Type B pancreatic cell (in vitro differentiated cells): ENCODE data around the gene TUBGCP3. TPM values are rescaled to one million over a fixed set of nuclear protein-coding genes. Genes with fewer than 3 reads are reported as not detected.

ENCODE experiments used
- DNase-seq: peaks from one replicate; pipeline ENCODE4 v3.0.0; 2021; ENCODE audit warnings: mixed read lengths; ENCODE audit not compliant: unreplicated experiment; ENCODE audit errors: extremely low spot score
- H3K27ac Mint-ChIP-seq: 2 replicates; pipeline ENCODE4 v1.8.0; 2021; ENCODE audit warnings: mild to moderate bottlenecking, mixed read lengths
- H3K27me3 Mint-ChIP-seq: 2 replicates; pipeline ENCODE4 v1.8.0; 2021; ENCODE audit warnings: mixed read lengths
- H3K36me3 Mint-ChIP-seq: 2 replicates; pipeline ENCODE4 v1.8.0; 2021; ENCODE audit warnings: mixed read lengths
- H3K4me1 Mint-ChIP-seq: one replicate; pipeline ENCODE4 v1.8.0; 2021; ENCODE audit warnings: mixed read lengths; ENCODE audit not compliant: unreplicated experiment
- H3K4me3 Mint-ChIP-seq: 2 replicates; pipeline ENCODE4 v1.8.0; 2021; ENCODE audit warnings: mild to moderate bottlenecking, mixed read lengths
- H3K9me3 Mint-ChIP-seq: 2 replicates; pipeline ENCODE4 v1.8.0; 2021; ENCODE audit warnings: mixed read lengths
- CTCF ChIP-seq: fragments of 200-600 bp; sonication (generic); conservative IDR thresholded peaks from 2 replicates; pipeline ENCODE4 v1.5.0; 2021; ENCODE audit warnings: antibody characterized with exemption, mild to moderate bottlenecking
- total RNA-seq: library from RNA; stranded (reverse); gene quantifications from 2 replicates; pipeline ENCODE4 v1.2.1, GENCODE V29; 2021; ENCODE audit warnings: low replicate concordance

Gene TUBGCP3
- total RNA-seq, 1 donor from 2014 or later: 34.0 TPM

- H3K9me3 Mint-ChIP-seq: peaks cover 9% of the 10 kb centered on the region
- H3K4me1 Mint-ChIP-seq: peaks cover 18% of the 10 kb centered on the region
- peaks cover 19% of the 10 kb centered on the region for H3K36me3 Mint-ChIP-seq
- H3K4me3 Mint-ChIP-seq: no peak overlapping the region
- H3K27me3 Mint-ChIP-seq: no peaks in the 10 kb centered on the region
- no peak for TF ChIP-seq CTCF
- no peak overlapping the region for H3K27ac Mint-ChIP-seq
- DNase-seq: no peak
Observed at GRCh38 chr13:112574834-112575613, 12.9 kb downstream of the TUBGCP3 start.

DNA sequence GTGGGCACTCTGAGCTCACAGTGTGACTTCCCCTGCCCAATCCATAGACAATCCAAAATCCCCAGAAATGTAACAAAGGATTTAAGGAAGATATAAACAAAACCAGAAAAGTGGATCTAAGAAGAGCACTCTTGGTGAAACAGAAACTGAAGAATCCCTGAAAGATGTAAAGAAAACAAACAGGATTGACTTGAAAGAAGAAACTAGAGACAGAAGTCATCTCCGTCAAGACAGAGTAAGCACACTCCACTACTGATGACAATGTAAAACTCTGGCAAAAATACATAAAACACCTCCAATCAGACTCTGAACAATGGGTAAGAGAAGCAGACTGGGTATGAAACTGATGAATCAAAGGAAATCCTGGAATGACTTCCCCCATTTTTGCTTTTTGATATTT is 13.5 kb downstream of the TUBGCP3 start:
- Mint-ChIP-seq H3K36me3 (peaks cover 18% of the 10 kb centered on the region), H3K27ac (no peak overlapping the region), H3K27me3 (no peaks in the 10 kb centered on the region), H3K4me1 (peaks cover 18% of the 10 kb centered on the region), H3K4me3 (no peak overlapping the region), H3K9me3 (peaks cover 9% of the 10 kb centered on the region)
- no peak for DNase-seq
- no peak for TF ChIP-seq CTCF

- Mint-ChIP-seq H3K36me3 (peaks cover 19% of the 10 kb centered on the region), H3K4me1 (peaks cover 18% of the 10 kb centered on the region), H3K4me3 (no peak overlapping the region), H3K27me3 (no peaks in the 10 kb centered on the region), H3K9me3 (peaks cover 6% of the 10 kb centered on the region), H3K27ac (no peak overlapping the region)
- DNase-seq: no peak
- TF ChIP-seq CTCF: no peak
Observed at GRCh38 chr13:112573710-112574109, 14.2 kb downstream of the TUBGCP3 start.

DNA sequence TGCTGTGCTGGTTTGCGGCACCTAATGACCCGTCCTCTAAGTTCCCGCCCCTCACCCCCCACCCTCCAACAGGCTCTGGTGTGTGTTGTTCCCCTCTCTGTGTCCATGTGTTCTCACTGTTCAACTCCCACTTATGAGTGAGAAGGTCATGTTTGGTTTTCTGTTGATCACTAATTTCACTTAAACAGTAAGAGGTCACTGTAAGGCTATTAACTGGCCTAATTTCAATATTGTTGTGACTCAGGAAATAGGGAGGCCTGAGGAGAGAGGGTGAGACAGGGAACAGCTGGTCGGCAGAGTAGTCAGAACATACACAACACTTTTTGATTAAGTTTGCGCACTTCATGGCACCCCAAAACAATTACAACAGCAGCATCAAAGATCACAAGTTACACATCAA is 15.6 kb downstream of the TUBGCP3 start:
- Mint-ChIP-seq H3K27ac (no peak overlapping the region), H3K9me3 (peaks cover 4% of the 10 kb centered on the region)

DNA sequence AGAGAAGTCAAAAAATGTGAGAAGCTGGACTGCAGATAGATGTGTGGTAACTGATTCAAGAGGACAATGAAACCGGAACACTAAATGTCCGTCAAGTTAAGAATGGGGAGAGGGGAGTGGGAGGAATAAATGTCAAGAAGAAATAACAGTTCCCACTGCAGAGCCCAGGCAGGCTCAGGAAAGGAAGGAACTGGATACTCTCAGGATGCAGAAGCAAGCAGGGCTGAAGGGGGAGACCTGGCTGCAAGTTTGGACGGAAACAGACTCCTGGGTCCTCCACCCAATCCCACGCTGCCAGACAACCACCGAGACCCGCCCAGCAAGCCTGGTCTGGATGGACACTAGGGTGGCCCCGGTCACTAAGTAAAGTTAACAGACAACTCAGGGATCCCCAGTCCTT is 18.1 kb downstream of the TUBGCP3 start:
- Mint-ChIP-seq H3K9me3 (no peaks in the 10 kb centered on the region), H3K4me1 (peaks cover 6% of the 10 kb centered on the region), H3K27me3 (no peaks in the 10 kb centered on the region), H3K36me3 (peaks cover 11% of the 10 kb centered on the region), H3K27ac (no peak overlapping the region), H3K4me3 (no peak overlapping the region)
- no peak for DNase-seq
- TF ChIP-seq CTCF: no peak

More for the DNA sequence above, 15.6 kb downstream of the TUBGCP3 start:
- Mint-ChIP-seq H3K4me3 (no peak overlapping the region), H3K4me1 (peaks cover 18% of the 10 kb centered on the region), H3K36me3 (peaks cover 16% of the 10 kb centered on the region), H3K27me3 (no peaks in the 10 kb centered on the region)
- no peak for TF ChIP-seq CTCF
- DNase-seq: no peak
